HG02970 (cell line): ENCODE results near the gene ZFAND3.
"Not testable (repeated sequence)": the region's sequence is repeated elsewhere in the genome, so short reads cannot be mapped to it uniquely, and the experiment has no call there.

ENCODE experiments used
- ATAC-seq: cut with Tn5 transposase; IDR thresholded peaks from one replicate; pipeline ENCODE4 v1.9.1; 2021; ENCODE audit warnings: mild to moderate bottlenecking, moderate library complexity, moderate number of reproducible peaks; ENCODE audit not compliant: unreplicated experiment, low FRiP score

The ZFAND3 gene

DNA sequence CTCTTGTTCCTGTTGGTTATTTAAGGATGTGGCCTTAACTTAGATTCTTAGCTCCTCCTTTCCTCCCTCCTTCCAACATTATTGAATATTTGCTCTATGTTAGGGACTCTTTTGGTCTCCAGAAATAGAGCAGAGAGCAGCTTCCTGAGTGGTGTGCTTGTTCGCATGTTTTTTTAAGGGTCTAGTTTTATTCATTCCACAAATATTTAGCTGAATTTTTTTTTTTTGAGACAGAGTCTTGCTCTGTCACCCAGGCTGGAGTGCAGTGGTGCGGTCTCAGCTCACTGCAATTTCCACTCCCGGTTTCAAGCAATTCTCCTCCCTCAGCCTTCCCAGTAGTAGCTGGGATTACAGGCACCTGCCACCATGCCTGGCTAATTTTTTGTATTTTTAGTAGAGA, 169.2 kb downstream of the ZFAND3 start:
- no peak for ATAC-seq

DNA sequence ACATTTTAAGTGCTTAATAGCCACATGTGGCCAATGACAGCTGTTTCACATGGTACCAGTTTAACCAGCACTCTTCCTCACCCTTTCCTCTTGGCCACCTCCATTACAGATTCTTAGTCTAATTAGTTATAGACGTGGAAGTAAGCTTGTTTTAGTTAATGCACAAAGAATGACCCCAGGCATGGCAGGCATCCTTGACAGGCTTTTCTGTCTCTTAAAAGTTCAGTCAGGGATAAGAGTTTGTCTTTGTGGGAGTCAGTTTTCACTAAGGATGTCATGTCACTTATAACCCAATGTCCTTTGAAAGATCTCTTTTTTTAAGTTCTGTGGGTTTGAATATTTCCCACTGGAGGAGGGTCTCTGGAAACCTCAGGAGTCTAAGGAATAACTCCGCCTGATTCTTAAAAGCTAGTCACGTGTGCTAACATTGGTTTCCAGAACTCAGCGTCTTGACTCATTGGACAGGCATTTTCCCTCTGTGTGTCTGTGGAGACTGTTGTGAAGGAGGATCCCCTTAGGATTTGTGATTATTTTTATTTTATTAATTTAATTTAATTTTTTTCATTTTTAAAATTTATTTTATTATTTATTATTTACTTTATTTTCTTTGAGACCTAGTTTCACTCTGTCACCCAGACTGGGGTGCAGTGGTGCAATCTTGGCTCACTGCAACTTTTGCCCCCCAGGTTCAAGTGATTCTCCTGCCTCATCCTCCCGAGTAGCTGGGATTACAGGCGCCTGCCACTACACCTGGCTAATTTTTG, 171.4 kb downstream of the ZFAND3 start:
- no peak for ATAC-seq

DNA sequence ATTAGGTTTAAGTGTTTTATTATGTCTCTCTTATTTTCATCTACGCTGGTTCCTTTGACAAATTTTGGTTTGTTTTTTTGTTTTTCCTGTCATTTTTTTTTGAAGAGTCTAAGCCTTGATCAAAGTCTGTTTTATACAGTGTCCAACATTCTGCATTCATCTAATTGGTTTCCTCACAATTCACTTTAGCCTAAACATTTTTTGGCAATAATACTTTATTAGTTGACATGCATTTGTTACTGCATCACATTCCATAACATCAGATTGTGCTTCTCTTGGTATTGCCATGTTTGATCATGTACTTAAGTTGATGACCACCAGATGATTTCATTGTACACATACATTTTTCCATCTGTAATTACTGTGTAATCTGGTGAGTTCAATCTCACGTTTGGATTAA, 173.2 kb downstream of the ZFAND3 start:
- ATAC-seq: no peak

DNA sequence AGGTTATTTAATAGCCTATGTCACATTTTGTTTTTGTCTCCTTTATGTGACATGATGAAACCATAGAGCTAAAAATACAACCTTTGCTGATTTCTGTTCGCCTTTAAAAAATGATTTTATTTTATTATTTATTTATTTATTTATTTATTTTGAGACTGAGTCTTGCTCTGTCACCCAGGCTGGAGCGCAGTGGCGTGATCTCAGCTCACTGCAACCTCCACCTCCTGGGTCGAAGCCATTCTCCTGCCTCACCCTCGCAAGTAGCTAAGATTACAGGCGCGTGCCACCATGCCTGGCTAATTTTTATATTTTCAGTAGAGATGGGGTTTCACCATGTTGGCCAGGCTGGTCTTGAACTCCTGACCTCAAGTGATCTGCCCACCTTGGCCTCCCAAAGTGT, 173.7 kb downstream of the ZFAND3 start:
- ATAC-seq: not testable (repeated sequence)

DNA sequence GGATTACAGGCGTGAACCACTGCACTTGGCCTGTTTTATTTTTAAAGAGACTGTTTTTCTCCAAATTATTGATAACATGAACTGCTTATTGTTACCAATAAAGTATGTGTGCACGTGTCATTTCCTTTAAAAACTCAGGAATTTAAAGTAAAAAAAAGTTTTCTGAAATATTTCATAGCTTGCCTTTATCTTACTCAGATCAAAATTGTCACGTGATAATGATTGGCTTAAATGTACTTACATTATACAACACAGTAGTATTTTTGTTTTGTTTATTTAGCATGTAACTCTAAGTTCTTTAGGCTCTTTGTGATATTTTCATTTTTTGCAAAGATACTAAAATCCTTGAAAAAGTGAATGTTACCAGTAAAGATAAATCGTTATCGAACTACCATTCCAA, 174.1 kb downstream of the ZFAND3 start:
- ATAC-seq: no peak

DNA sequence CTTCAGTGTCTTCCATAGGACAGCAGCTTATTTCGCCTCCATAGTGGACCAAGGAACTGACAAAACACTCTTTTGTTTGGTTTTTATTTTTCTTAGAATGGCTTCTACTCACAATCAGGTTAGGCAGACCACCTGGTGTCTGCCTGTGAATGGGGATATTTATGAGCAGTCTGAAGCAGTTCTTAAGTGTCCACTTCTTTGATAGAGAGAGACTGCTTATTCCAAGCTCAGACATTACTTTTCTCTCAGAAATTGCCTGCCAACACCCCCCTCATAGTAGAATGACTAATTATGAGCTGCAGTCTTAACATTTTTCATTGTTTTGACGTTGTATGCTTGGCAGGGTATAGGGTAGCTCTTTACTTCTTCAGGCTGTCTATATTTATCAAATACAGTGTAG, 174.7 kb downstream of the ZFAND3 start:
- ATAC-seq: no peak

DNA sequence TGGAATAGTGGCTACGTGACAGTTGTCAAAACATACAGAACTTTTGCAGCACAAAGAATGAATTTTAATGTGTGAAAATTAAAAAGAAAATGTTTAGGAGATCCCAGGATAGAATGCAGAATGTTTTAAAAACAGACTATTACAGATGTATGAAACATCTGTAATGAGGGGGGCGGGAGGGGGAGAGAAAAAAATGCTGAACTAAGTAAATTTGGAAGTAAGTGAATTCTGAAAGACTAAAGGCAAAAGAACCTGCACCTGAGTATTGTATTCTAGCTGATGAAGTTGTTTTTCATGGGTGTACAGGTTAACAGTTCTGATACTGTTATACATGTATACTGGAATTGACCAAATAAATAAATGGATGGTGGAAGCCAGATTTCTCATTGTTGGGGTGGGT, 178.8 kb downstream of the ZFAND3 start:
- ATAC-seq: no peak

DNA sequence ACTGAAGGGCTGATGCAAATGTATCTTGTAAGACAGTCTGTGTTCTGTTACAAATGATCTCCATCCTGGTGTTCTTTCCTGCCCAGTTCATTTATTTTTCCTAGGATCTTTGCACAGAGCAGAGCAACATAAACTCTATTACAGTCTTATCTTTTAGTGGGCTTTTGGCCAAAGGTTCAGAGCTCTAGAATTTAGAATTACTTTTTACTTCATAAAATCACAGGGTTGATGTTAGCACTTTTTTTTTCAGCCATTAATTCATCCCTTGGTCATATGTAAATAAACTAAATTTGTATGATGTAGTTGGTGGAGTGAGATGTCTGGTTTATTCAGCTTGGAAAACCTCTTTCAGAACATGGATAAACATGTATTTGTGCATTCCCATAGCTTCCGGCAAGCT, 181.9 kb downstream of the ZFAND3 start:
- no peak for ATAC-seq

DNA sequence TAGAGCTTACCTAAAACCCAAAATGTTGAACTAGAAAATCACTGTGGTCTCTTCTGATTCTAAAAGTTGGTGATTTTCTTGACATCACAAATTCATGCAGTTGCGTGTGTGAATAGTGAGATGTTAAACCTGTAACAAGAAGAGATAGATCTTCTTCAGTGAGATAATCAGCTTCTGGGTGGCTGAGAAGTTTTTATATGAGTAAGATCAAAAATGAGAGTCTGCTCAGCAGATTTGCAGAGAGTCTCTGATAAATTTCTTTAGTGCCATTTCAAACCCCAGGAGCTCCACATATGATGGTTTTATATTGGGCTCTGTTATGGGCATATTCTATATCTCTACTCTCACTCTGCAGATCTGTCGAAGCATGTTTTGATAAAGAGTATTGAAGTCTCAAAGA, 185.4 kb downstream of the ZFAND3 start:
- no peak for ATAC-seq

DNA sequence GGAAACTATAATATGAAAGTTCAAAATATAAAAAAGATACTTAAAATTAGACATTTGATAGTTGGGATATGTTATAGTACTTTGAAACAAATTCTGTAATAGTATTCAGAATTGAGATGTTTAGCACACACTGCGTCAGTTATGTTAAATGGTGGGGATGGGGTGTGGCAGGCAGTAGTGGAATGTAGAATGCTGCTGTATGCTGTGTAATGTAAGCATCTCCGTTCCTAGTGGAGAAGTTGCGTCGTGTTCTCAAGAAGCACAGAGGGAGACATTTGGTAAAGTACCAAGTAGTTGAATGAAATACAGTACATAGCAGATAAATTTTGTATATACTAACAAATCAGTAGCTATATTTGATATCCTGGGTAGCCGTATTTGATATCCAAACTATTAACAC, 192.4 kb downstream of the ZFAND3 start:
- no peak for ATAC-seq

DNA sequence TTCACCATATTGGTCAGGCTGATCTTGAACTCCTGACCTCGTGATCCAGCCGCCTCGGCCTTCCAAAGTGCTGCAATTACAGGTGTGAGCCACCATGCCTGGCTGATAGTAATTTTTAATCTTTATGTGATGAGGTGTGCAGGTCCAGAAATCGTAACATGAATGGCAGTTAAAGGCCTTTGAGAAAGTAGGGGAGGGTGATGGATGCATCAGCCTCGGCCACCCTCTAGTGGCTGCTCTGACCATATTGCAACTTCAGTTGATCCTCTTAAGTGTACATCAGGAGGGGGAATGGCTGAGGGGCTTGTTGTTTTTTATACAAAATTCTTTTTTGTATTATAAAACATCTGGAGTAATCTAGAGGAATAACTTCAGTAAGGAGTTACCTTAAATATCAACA, 193.0 kb downstream of the ZFAND3 start:
- no peak for ATAC-seq

DNA sequence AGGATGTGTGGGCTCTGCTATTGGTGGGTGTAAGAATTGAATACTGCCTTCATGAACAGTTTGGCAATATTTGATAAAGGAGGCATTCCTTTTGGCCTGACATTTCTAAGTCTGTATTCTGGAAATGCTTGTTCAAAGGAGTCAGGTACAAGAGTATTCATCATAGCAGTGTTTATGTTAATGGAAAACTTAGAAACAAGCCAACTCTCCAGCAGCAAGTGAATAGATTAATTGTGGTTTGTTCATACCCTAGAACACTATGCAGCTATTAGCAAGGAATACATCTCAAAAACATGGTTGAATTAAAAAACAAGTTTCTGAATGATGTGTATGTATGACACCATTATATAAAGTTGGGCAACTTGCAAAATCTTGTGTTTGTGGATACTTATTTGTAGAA, 195.8 kb downstream of the ZFAND3 start:
- ATAC-seq: no peak

DNA sequence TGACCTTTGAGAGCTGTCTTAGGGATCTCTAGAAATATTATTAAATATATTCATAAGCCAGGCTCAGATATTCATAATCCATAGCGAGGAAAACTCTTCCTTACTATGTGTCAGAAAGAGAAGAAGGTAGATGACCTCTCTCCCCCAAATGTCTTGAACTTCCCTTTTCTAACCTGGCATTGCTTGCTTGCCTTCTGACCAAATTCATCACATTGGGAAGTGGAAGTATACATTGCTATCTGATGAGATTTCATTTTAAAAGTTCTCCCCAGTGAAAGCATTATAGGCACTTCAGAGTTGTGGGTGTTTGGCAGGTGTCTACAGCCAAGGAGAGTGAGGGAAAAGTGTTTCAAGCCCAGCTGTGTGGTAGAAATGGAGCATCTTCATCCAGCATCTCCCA, 197.3 kb downstream of the ZFAND3 start:
- no peak for ATAC-seq

DNA sequence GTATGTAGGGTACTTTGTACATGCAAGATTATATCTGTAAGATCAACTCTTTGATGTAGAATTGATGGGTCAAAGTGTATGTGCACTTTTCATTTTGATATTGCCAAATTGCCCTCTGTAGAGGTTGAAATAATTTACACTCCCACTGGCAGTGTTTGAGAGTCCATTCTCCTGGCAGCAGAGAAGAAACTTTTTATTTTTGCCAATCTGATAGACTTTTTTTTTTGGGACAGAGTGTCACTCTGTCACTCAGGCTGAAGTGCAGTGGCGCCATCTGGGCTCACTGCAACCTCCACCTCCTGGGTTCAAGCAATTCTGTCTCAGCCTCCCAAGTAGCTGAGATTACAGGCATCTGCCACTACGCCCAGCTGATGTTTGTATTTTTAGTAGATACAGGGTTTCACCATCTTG, 199.2 kb downstream of the ZFAND3 start:
- no peak for ATAC-seq

DNA sequence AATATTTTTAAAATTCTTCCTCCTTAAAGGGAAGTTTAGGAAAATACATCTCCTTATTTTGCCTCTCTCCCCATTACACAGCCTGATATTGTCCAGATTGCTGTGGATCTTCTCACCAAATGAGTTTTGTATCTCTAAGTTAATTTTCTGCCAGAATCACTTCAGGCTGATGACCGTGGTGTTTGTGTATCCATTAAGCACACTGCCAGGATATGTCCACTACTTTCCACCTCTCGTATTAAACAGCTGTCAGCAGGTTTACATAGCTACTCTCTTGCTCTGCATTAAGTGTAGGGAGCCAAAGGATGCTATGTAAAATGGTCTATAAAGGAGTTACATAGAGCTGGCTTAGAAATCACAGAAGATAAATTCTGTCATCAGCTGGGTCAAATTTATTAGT, 201.1 kb downstream of the ZFAND3 start:
- no peak for ATAC-seq

DNA sequence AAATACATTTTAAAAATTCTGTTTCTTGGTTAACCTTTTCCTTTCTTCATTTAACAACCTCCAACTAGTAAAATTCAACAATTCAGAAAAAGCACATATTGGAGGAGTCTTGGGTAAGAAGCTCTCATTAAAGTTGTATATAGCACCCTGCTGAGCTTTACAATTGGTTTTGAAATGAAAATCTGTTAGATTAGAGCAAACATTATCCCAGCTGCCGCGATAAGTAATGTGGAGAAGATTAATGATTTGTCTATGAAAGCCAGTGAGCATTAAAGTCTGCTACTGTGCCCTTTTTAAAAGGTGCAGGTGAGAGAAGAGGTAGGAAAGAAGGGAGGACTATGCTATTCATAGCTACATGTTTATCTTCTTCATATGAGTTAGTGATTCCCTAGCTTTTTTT, 201.5 kb downstream of the ZFAND3 start:
- no peak for ATAC-seq

DNA sequence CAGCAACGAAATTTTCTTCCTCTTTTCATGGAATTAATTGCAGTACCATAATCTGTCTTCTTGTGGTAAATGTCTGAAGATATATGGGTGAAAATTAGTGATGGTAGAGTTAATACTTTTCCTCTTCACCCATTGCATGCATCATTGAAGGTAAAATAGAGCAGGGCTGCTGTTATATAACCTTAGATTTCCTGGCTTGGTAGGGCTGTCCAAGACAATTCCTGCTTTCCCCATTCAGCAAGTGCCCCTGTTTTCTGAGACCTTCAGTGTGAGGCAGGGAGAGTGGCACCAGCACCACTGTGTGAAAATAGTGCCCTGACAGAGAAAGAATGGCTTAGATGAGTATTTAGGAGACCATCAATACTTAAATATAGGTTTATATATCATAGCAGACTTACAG, 202.0 kb downstream of the ZFAND3 start:
- no peak for ATAC-seq

DNA sequence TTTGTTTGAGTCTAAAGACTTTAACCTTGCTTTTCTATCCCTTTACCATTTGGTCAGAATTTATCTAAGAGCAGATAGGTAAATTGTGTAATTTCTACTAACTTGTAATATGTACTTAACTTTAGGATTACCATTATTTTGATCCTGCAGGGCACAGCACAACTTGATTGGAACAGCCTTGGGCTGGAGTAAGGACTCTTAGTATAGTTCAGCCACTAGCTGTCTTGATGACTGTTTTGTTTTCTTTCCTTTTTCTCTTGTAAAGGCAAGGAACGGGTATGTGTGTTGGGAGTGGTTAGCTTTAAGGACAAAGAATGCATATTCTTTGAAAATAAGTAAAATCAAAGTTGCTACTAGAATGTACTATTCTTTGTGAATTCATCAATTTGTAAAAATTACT, 203.2 kb downstream of the ZFAND3 start:
- no peak for ATAC-seq

DNA sequence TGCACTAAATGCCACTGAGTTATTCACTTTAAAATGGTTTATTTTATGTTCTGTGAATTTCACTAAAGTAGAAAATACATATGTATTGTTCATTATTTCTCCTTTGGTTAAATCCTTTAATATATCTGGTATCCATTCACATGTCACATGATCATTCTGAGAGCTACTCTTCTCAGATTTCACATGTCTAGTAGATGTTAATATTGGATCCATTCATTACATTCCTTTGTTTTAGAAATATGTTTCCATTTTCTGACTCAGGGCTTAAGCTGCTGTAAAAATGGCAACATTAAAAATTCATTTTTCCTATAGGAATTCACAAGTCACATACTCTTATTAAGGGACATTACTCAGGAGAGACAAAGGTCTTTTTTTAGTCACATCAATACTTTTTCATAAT, 205.4 kb downstream of the ZFAND3 start:
- ATAC-seq: no peak

DNA sequence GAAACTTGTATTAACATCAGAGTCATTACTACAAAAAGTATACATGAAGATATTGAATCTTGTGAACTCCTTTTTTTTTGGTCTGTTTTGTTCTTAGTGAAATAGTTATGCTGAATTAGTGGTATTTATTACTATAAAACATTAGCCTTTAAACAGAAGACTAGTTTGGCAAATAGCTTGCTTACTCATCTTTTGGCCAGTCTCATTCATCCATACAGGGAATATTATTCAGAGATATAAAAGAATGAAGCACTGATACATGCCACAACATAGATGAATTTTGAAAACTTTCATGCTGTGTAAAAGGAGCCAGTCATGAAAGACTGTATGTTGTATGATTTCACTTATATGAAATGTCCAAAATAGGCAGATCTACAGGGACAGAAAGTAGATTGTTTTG, 205.9 kb downstream of the ZFAND3 start:
- ATAC-seq: no peak

DNA sequence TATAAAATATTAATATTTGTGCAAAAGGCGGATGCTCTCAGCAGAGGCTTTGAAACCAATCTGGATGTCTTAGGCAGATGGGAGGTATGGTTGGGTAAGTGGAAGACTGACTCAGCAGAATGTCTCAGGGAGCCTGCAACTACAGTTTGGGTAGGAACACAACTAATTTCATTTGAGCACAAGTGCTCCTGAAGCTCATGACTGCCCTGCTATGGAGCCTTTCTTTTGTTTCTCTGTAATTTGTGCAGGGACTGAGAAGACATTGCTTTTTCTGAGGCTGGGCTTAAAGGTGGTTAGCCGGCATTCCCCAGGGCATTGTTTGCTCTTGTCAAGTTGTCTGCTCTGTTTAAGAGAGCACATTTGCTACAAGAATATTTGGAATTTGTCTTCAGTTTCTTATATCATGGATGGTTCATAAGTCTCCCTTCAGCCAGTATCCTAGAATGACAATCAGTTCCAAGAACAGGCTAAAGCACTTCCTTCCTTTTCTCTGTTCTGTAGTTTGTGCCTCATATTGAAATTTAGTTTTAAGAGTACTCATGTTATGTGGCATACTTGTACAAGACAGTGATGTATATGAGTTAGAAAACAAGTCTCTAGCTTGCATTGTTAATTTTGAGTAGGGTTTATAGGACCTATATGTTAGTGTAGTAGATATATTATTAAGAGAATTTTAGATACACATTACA, 208.3 kb downstream of the ZFAND3 start:
- no peak for ATAC-seq

DNA sequence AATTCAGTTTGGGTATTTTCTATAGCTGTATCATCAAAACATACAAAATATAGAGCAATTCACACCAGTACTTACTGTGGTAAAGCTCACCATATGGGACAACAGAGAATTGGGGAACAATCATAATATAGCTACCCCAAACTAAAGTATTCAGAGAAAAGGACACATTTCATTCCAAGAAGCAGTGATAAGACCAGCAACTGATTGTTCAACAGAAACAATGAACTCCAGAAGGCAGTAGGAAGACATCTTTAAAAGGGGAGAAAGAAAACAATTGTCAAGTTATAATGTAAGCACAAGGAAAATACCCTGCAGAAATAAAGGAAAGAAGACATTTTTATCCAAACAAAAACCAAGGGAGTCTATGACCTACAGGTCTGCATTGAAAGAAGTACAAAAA, 210.9 kb downstream of the ZFAND3 start:
- no peak for ATAC-seq
